Activated CD8-positive, alpha-beta memory T cell treated with anti-CD3 and anti-CD28 coated beads, Interleukin-2, amount 50 U/mL, for 1 hour (primary cell): Measurements from ENCODE around the gene C1orf21.

Experiments
- DNase-seq: peaks from one replicate; pipeline ENCODE4 v3.0.0-alpha.2; 2020; ENCODE audit errors: extremely low read depth

C1orf21 gene

DNA sequence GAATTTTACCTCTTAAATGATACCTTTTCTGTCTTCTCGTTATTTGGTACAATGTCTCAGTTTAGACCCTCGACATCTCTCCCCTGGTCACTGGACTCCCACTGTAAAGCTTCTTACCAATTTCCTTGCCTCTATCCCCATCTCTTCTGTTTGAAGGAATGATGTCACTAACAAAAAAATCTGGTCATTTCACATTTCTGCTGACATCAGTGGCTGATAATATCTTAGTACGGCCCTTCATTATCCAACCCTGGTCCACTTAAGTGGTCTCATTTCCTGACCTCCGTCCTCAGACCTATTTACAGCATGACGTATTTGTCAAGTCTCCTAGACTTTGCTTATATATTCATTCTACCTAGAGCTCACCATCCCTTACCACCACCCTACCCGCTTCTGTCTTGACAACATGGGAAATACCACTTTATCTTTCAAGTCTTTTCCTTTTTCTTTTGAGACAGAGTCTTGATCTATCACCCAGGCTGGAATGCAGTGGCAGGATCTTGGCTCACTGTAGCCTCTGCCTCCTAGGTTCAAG, 60.9 kb downstream of the C1orf21 start:
- DNase-seq: no peak

DNA sequence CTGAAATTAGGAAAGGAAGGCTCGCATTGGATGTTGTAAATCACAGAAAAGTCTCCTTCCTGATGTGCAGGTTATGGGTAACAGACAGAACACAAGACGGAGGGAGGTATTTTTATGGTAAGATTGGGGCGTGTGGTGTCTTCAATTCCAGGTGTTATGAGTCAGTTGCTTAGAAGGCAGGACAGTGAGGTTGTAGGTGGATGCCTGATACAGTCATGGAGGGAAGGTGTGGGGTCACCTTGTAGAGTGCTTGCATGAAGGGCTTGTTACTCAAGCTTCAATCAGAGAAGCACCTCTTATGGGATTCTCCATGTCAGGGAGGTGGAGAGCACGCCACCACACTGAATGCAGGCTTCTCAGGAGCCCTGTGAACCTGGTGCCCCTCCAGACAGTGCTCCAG, 63.1 kb downstream of the C1orf21 start:
- no peak for DNase-seq

DNA sequence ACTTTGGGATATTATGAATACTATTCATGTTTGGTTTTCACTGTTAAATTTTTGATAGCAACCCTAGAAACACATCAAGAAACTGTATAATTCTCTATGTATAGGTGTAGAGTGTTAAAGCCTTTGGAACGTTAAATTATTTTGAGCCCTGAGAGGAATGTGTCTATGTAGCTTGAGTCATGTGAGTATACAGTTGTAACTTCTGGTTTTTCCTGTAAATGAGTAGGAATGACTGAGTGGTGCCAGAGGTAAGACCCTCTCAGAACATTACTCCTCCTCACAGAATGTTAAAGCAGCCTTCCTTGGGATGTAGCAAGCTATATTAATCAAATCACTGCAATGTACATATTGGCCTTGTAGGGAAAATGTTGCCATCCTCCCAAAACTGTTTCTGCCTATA, 69.0 kb downstream of the C1orf21 start:
- no peak for DNase-seq

DNA sequence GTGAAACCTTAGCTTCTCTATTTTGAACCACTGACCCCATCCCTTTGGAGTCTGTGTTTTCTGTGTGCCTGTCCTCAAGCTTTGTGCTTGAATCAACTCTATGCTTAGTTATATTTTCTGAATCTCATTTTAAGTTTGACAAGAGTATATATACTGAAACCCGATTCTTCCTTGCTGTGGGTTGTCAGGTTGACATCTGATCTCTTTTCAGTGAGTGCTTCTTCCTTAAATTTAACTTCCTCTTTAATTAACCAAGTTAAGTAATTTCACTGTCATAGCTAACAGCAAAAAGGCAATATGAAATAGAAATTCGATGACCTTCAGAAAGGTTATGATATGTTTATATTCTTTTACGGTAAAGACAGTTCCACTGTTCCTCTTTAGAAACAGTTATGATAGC, 69.4 kb downstream of the C1orf21 start:
- DNase-seq: no peak

DNA sequence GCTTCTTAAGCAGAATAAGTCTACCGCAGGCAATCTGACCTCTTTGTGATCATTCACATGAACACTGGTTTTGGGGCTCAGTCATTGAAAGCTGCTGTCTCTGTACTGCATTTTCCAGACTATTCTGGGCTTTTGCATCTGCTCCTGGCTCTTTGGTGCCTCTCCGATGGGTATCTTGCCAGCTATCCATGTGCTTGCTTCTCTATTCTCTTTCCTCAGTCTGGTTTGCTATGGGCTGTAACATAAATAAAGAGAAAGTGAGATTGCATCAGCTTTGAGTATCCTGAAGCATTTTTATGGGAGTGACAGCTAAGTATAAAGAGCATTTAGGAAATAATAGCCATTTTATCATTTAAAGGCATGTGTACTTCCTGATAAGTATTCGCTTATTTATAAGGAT, 70.7 kb downstream of the C1orf21 start:
- no peak for DNase-seq

DNA sequence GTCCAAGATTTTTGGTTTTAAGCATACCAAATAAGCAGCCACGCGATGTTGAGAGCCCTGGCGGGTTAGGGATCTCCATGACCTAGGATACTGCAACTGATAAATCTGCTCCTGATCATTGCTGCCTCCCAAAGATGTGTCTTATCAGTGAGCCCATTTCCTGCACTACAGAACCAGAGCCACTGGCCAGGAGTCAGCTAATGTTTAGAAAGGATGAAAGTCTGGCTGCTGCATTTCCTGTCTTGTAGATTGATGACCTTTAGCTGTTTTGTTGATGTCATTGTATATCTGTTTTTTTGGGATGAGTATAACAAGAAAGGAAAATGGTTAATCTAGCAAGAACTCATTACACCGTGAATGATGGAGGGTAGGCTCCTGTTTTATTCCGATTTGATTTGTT, 74.5 kb downstream of the C1orf21 start:
- DNase-seq: no peak

DNA sequence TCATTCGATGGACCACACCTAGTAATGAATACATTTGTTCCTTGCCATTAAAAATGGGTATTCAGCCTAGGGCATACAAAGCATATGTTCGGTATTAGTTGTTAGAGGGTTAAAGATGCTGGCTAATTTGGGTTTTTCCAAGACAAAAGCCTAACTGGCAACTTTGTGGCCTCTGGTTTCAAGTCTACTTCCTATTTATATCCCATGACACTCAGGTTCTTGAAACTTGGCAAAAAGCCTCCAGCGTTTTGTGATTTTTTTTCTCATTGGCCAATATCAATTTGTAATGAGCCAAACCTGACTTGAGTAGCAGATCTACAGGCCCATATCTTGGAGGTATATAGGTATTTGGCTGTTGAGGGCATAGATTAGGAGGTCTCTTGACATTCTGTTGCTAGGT, 75.3 kb downstream of the C1orf21 start:
- DNase-seq: no peak

DNA sequence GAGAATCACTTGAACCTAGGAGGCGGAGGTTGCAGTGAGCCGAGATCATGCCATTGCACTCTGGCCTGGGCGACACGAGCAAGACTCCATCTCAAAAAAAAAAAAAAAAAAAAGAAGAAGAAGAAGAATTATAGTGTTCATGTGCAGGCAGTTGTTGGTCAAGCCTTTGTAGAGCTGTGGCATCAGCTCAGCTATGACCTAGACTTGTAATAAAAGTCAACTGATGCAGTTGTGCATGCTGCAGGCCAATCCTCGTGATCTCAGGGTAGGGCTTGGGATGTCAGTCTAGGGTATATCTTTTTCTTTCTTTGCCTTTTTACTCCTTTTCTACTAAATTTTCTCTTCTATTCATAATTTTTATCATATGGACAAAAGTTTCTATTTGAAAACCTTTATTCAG, 76.2 kb downstream of the C1orf21 start:
- DNase-seq: no peak

DNA sequence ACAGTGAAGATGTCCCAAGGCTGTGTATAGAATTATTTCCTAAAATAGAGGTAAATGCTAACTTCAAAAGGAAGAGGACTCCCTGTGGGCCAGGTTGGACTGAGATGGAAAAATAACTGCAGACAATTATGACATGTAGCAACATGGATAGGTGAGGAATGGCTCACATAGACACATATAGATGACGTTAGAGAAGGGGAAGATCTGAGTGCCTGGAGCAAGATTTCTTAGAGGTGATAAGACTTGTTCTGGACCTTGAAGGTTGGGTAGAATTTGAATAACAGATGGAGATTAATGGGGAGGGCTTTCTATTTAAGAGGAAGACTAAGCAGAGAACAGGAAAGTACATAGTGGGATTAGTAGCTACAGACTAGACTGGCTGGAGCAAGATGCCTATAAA, 76.9 kb downstream of the C1orf21 start:
- DNase-seq: no peak

DNA sequence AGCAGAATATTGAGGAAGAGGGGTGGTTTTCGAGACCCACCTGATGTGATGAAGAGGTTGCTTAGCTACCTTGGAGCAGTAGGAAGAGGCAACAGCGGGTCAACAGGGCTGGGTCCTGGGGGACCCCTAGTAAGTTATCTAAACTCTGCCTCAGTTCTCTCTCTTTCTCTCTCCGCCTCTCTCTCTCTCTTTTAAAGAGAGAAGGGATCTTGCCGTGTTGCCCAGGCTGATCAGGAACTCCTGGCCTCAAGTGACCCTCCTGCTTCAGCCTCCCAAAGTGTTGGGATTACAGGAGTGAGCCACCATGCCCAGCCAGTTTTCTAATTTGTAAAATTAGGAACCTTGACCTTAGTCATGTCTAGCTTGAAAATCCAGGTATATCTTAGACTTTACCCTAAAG, 77.9 kb downstream of the C1orf21 start:
- no peak for DNase-seq

DNA sequence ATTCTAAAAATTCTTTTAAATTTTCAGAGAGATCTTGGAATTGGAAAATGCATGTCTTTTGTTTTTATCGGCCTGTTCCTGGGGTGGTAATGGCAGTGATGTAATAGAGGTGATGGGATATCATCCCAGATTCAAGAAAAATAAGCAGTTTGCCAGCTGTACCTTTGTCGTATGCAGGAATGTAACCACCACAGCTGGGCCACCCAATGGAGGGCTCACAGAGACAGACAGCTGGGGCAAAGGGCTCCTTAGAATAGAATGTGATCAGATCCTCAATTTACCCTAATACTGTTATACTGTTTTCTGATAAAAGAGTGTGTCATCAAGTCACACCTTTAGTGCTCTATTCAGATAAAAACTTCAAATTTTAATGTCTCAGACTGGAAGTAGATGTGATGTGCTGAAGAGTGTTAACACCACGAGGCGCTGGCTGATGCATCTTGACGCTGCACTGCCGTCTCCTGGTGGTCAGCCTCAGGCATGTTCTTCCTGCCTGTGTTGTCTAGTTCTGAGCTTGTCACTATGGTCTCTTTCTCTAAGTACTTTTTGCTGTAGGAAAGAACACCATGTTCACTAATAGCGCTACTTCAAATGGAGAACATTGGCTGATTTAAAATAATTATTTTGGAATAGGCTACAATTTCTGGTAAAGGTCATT, 78.8 kb downstream of the C1orf21 start:
- DNase-seq: no peak

DNA sequence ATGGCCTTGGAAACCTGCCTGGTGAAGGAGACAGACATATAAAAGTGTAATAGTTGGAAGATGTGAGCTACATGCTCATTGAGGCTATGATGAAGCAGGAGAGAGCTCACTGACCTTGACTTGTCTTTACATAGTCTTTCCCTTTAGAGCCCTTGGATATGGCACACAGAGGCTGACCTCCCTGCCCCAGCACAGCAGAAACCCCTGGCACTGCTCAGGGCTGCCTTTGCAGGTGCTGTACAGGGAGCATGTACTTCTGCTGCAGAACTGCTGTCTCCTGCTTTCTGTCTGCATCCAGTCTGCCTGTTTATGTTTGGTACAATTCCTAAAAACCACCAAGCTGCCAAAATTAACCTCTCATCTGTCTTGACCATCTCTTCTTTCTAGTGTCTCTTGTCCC, 80.5 kb downstream of the C1orf21 start:
- no peak for DNase-seq

DNA sequence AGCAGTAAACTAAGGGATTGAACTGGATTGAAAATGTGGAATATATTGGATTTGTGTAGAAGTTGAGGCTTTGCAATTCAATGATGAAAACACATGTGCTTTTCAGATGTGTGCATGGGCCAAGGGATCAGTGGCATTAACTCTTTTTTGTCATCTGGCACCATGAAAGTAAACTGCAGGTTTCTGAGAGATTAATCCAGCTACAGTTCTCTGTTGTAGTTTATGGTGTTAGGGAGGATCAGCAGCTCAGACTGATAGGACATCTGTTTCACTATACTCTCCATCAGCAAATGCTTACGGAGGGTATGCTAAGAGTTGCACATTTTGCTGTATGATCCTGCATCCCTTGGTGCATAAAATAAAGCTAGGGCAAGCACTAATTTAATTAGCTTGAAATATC, 82.6 kb downstream of the C1orf21 start:
- no peak for DNase-seq

DNA sequence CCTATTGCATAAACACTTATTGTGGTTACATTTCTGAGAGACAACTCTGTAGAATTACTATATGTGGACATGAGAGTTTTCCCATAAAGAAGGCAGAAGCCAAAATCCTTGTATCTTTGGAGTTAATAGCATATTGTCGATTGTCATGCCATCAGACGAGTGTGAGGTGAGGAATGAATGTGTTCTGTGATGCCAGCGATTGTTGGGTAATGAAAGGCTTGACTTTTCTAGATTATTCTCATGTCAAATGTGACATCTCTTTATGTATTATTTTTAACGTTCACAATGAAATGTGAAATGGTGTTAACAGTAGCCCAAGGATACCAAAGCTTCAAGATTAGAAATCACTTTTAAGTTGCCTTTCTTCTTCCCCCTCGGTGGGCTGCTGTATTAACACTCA, 84.9 kb downstream of the C1orf21 start:
- no peak for DNase-seq

DNA sequence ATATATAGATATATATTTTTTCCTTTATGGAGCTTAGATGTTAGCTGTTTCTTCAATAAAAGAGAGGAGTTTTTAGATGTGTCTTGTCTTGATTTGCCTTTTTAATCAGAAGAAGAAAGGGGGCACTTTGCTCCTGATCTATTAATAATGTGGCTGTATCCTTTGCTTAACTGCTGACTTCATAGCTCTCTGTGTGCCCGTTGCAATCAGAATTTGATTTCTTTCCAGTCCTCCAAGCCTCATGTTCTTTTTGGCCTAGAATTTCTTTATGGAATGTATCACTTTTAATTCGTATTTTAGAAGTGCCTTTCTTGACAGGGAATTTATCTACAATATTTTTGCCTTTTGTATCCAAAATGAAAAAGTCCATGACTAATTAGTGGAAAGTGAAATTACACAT, 85.3 kb downstream of the C1orf21 start:
- no peak for DNase-seq

DNA sequence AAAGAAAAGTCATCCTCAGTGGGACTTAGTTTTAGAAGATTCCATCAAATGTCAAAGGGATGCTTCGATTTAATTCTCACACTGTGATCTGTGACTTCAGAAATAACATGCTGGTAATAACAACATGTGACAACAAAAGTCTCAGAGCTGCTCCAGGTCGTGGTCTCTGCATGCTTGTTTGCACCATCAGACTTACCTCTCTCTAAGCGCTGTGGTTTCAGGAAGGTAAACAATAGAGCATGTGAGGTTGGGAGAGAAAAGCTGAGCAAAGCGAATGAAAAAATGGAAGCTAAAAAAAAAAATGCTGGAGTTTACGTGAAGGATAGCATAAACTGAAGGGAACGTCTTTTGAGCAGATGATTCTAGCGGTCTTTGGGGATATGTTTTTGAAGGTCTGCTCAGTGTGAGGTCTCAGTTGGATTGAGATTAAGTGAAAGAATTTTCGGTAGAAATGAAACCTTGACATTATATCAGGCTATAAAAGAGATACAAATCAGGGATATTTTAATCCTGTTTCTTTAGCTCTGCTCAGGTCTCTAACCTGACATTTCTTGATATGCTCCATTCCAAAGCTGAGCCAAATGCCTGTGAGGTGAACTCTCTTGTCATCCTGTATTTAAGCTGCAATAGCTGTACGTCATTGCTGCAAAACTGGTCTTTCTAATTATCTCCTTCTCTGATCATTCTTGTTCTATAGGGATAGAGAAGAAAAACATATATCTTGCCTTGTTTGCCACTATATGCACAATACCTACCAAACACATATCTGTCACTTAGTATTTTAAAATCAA, 86.5 kb downstream of the C1orf21 start:
- no peak for DNase-seq

DNA sequence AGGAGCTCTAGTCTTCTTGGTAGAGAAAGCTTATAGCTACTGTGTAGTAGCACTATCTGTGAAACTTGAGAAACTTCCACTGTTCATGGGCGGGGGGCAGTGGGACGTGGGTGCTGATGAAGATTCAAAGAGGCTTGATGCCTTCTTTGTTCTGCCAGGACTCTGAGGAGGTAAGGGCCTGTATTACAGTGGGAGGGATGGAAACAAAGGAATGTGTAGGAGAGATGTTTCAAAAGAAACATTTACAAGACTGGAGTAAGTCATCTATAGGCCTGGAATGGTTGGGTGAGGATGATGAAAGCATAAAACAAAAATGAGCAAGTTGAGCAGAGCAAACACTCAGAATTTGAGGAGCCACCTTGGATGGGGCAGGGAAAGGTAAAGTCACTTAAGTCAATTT, 89.4 kb downstream of the C1orf21 start:
- no peak for DNase-seq

DNA sequence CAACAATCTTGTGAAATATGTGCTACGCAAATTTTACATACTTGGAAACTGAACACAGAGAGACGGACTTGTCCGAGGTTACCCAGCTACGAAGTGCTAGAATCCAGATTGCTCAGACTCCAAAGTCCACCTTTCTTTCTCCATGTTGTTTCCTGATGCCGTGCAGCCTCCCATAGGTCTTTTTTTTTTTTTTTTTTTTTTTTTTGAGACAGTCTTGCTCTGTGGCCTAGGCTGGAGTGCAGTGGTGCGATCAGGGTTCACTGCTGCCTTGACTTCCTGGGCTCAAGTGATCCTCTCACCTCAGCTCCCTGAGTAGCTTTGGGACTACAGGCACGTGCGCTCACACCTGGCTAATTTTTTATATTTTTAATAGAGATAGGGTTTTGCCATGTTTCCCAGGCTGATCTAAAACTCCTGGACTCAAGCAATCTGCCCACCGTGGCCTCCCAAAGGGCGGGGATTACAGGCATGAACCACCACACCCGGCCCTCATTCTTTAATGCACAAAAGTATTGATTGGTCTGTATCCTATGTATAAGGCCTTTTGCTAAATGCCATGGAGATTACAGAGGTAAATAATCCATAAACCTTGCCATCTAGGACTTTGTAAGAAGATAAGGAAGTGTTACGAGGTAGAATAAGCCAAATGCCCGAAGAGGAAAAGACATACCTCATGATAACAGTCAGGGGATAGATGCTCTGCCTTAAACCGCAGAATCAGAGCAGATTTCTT, 92.8 kb downstream of the C1orf21 start:
- DNase-seq: no peak

DNA sequence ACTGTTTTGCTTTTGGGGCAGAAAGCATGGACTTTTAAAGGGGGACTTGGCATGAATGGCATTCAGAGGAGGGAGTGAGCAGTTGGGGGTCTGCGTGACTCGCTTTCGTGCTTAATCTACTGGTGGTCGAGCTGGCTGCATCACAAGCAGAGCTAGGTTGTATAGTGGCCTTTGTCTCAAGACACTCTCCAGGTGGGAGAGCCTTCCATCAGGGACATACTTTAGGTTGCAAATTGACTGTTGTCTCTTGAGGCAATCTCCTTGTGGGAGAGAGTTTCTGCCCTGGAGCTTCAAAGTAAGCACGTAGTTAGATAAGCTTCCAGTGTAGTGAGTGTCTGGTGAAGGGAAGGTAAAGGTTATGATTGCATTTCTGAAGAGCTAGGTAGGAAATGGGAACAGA, 93.9 kb downstream of the C1orf21 start:
- DNase-seq: no peak

DNA sequence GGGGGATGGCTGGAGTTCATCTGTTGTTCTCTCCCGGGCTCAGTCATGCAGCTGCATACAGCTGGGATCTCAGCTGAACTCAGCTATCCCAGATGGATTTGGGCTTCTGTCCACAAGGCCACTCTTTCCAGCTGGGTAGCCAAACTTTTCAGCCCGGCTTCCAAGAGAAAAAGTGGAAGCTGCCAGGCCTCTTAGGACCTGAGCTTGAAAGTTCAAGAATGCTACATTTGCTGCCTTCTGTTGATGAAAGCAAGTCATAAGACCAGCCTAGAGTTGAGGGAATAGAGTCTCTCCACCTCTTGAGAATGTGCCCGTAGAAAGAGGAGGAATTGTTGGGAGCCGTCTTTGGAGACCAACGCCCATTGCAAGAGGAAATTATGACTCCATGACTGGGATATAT, 95.3 kb downstream of the C1orf21 start:
- no peak for DNase-seq

DNA sequence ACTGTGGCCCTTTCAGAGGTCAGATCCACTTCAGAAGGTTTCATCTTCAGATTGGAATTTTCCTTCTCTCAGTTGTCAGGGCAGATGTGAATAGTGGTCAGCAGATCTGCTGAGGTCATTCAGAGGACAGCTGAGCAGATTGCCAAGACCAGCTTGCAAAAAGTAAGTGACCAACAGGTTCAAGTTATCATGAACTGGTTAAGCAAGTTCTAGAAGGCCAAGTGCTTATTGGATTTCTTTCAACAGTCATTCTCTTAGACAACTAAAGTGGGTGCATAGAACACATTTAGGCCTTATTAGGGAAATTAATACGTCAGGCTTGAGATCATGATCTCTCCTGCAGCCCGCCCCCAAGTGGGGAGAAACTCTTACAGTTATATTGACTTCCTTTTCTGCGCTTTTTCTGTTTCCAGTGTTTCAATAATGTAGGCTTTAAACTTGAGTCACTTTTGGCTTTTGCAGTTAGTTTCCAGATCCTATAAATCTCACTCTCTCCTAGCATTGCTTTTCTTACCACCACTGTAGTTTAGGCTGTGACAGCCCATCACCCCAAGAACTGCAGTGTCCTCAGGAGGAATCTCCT, 96.4 kb downstream of the C1orf21 start:
- no peak for DNase-seq
